HepG2 (cell line): ENCODE measurements around the gene STAMBPL1. TPM values are rescaled to one million over a fixed set of nuclear protein-coding genes. Genes with fewer than 3 reads are reported as not detected.

Source experiments
- AHR ChIP-seq: IDR thresholded peaks from 2 replicates; pipeline ENCODE4 v1.6.1; 2018; ENCODE audit warnings: missing genetic modification reagents, missing compliant biosample characterization
- ARNT ChIP-seq: fragments of 450-650 bp; IDR thresholded peaks from 2 replicates; pipeline ENCODE4 v1.6.1; 2017
- CHCHD3 ChIP-seq: sonication (generic); formaldehyde crosslinking; IDR thresholded peaks from 2 replicates; pipeline ENCODE4 v1.8.0; 2022; ENCODE audit warnings: mild to moderate bottlenecking, missing genetic modification reagents, moderate library complexity
- ERF ChIP-seq: IDR thresholded peaks from 2 replicates; pipeline ENCODE4 v1.6.1; 2018; ENCODE audit warnings: missing biosample characterization, missing genetic modification reagents
- FOXP4 ChIP-seq: sonication (generic); formaldehyde crosslinking; IDR thresholded peaks from 2 replicates; pipeline ENCODE4 v1.4.0; 2020; ENCODE audit warnings: missing genetic modification reagents
- HNF4A ChIP-seq: sonication (generic); formaldehyde crosslinking; IDR thresholded peaks from 2 replicates; pipeline ENCODE4 v1.4.0; 2020; ENCODE audit warnings: missing genetic modification reagents
- KAT2B ChIP-seq: fragments of 150-350 bp; IDR thresholded peaks from 2 replicates; pipeline ENCODE4 v1.6.1; 2014; ENCODE audit warnings: low read depth, low read length, borderline replicate concordance
- MIER2 ChIP-seq: IDR thresholded peaks from 2 replicates; pipeline ENCODE4 v1.6.1; 2016; ENCODE audit warnings: missing biosample characterization, missing genetic modification reagents
- RARA ChIP-seq: IDR thresholded peaks from 2 replicates; pipeline ENCODE4 v1.6.1; 2016; ENCODE audit warnings: missing genetic modification reagents, missing compliant biosample characterization
- RBM22 ChIP-seq: fragments of 200-400 bp; formaldehyde crosslinking; optimal IDR thresholded peaks from 2 replicates; pipeline ENCODE3; 2017; ENCODE audit warnings: mild to moderate bottlenecking, low read length, moderate library complexity
- SIX1 ChIP-seq: sonication (generic); formaldehyde crosslinking; IDR thresholded peaks from 2 replicates; pipeline ENCODE4 v1.4.0; 2020; ENCODE audit warnings: missing genetic modification reagents, borderline replicate concordance
- TAF15 ChIP-seq: fragments of 200-400 bp; formaldehyde crosslinking; IDR thresholded peaks from one replicate; pipeline ENCODE4 v1.6.1; 2018; ENCODE audit warnings: mild to moderate bottlenecking, low read depth, low read length; ENCODE audit not compliant: poor library complexity, severe bottlenecking
- TGIF2 ChIP-seq: IDR thresholded peaks from 2 replicates; pipeline ENCODE4 v1.6.1; 2016; ENCODE audit warnings: control low read depth, missing compliant biosample characterization
- ZBTB2 ChIP-seq: sonication (generic); formaldehyde crosslinking; IDR thresholded peaks from 2 replicates; pipeline ENCODE4 v1.8.0; 2022; ENCODE audit warnings: low read depth, missing genetic modification reagents
- ZBTB37 ChIP-seq: sonication (generic); formaldehyde crosslinking; IDR thresholded peaks from 2 replicates; pipeline ENCODE4 v1.4.0; 2020; ENCODE audit warnings: mild to moderate bottlenecking, missing genetic modification reagents
- ZBTB39 ChIP-seq: sonication (generic); formaldehyde crosslinking; IDR thresholded peaks from 2 replicates; pipeline ENCODE4 v1.5.0; 2020; ENCODE audit warnings: missing genetic modification reagents
- ZNF138 ChIP-seq: sonication (generic); formaldehyde crosslinking; IDR thresholded peaks from 2 replicates; pipeline ENCODE4 v1.5.0; 2020; ENCODE audit warnings: mild to moderate bottlenecking, low read depth, missing genetic modification reagents
- ZNF17 ChIP-seq: sonication (generic); formaldehyde crosslinking; IDR thresholded peaks from 2 replicates; pipeline ENCODE4 v1.5.0; 2020; ENCODE audit warnings: mild to moderate bottlenecking, missing genetic modification reagents
- ZNF232 ChIP-seq: sonication (generic); formaldehyde crosslinking; IDR thresholded peaks from 2 replicates; pipeline ENCODE4 v1.4.0; 2020; ENCODE audit warnings: missing genetic modification reagents, borderline replicate concordance
- ZNF253 ChIP-seq: sonication (generic); formaldehyde crosslinking; IDR thresholded peaks from 2 replicates; pipeline ENCODE4 v1.8.0; 2022; ENCODE audit warnings: mild to moderate bottlenecking, missing genetic modification reagents, borderline replicate concordance
- ZNF563 ChIP-seq: sonication (generic); formaldehyde crosslinking; IDR thresholded peaks from 2 replicates; pipeline ENCODE4 v1.8.0; 2022; ENCODE audit warnings: mild to moderate bottlenecking, moderate library complexity, missing genetic modification reagents
- ZNF652 ChIP-seq: IDR thresholded peaks from 2 replicates; pipeline ENCODE4 v1.6.1; 2016; ENCODE audit warnings: low read depth, borderline replicate concordance
- ZNF792 ChIP-seq: IDR thresholded peaks from 2 replicates; pipeline ENCODE4 v1.6.1; 2016
- ZNF891 ChIP-seq: sonication (generic); formaldehyde crosslinking; IDR thresholded peaks from 2 replicates; pipeline ENCODE4 v1.5.0; 2020; ENCODE audit warnings: mild to moderate bottlenecking, missing genetic modification reagents
- ZSCAN9 ChIP-seq: IDR thresholded peaks from 2 replicates; pipeline ENCODE4 v1.6.1; 2016; ENCODE audit warnings: borderline replicate concordance
- polyA plus RNA-seq, 8 experiments: library from polyadenylated mRNA; depleted of rRNA in 3 of 8; stranded (reverse) in 7 of 8; unstranded in 1 of 8; fragments of >200 nt; fragmentation: Illumina TruSeq in 4 of 8; extraction: Trizol in 4 of 8; gene quantifications; 2 replicates each; pipeline versions ENCODE4 v1.2.1 to v1.2.3, GENCODE V29; 2011 to 2016; ENCODE audit warnings: low read depth in 4 of 8, missing spikeins in 1 of 8, mixed read lengths in 1 of 8; ENCODE audit not compliant: insufficient read depth in 1 of 8
- total RNA-seq, 5 experiments: library from RNA; depleted of rRNA; stranded (reverse); fragments of >200 nt; fragmentation: Illumina TruSeq; extraction: Trizol; gene quantifications; 2 replicates each; pipeline ENCODE4 v1.2.3, GENCODE V29; 2016; ENCODE audit warnings: low read depth in 1 of 5

STAMBPL1 gene
- total and polyA plus RNA-seq, 2 of the 13 experiments (the other 11 are each of a cell fraction or from before 2014, with no cell fraction given) = 1.4 to 1.5 TPM

GRCh38 chr10:88880282-88881076, 434 bp downstream of the STAMBPL1 start (continued):
- no peak for TF ChIP-seq ZNF138 (CRISPR knock-in tag)
- no peak for TF ChIP-seq RBM22
- TF ChIP-seq ZNF17 (CRISPR knock-in tag) = no peak
- peak; percentile 30; the same call in 1 of the 2 replicates for TF ChIP-seq TGIF2 (CRISPR knock-in tag)
- TF ChIP-seq SIX1 = no peak
- TF ChIP-seq AHR = peak; percentile 39; the same call in 1 of the 2 replicates
- 0 out of 2 replicates have a peak, but pooled peaks have one; percentile 18 for TF ChIP-seq ZNF792 (CRISPR knock-in tag)
- no peak for TF ChIP-seq ZSCAN9 (CRISPR knock-in tag)
- TF ChIP-seq RARA (CRISPR knock-in tag) = no peak; the same call in 1 of the 2 replicates
- no peak for TF ChIP-seq MIER2 (CRISPR knock-in tag)
- peak; percentile 75; the same call in 1 of the 2 replicates for TF ChIP-seq ZNF563
- TF ChIP-seq ERF (CRISPR knock-in tag) = 0 out of 2 replicates have a peak, but pooled peaks have one; percentile 50
- no peak for TF ChIP-seq ARNT
- peak; percentile 44; the same call in 1 of the 2 replicates for TF ChIP-seq ZBTB2
- no peak for TF ChIP-seq ZNF652 (CRISPR knock-in tag)
- TF ChIP-seq HNF4A (CRISPR knock-in tag) = no peak
- no peak for TF ChIP-seq ZNF891
- peak; percentile 47; the same call in 1 of the 2 replicates for TF ChIP-seq ZNF253 (CRISPR knock-in tag)
- no peak for TF ChIP-seq ZBTB37
- no peak for TF ChIP-seq KAT2B
- TF ChIP-seq CHCHD3 (CRISPR knock-in tag) = 0 out of 2 replicates have a peak, but pooled peaks have one; percentile 21
- TF ChIP-seq ZBTB39 (CRISPR knock-in tag) = no peak
- TF ChIP-seq TAF15 = no peak
- TF ChIP-seq FOXP4 = no peak
- TF ChIP-seq ZNF232 (CRISPR knock-in tag) = no peak
